OCI-LY3 (cell line): ENCODE measurements around the gene ZSCAN2.

ENCODE experiments used
- CTCF ChIP-seq: fragments of 200-600, 300-600 bp; sonication (generic); IDR thresholded peaks from 2 replicates; pipeline ENCODE4 v1.5.1; 2014; ENCODE audit warnings: antibody characterized with exemption, low read length, low read depth
- EZH2phosphoT487 ChIP-seq: fragments of 200-600 bp; shearing (Covaris generic); IDR thresholded peaks from 2 replicates; pipeline ENCODE4 v1.6.1; 2018; ENCODE audit warnings: antibody characterized with exemption, mixed run types, low read depth

DNA sequence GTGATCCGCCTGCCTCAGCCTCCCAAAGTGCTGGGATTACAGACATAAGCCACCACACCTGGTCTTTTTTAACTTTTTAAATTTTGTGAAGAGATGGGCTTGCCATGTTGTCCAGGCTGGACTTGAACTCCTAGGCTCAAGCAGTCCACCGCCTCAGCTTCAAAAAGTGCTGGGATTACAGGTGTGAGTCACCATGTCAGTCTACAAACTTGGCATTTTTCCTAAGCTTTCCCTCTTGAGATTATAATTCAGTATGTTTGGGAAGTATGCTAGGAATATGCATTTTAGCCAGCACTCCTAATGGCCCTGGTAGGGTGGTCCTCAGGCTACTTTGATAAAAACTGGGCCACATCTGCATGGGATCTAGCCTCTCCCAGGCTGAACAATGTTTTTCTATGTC is 48.9 kb downstream of the ZSCAN2 start:
- TF ChIP-seq CTCF (no peak), EZH2phosphoT487 (no peak)
